Inflammatory macrophage treated with lipopolysaccharide for 4 hours (primary cell): ENCODE measurements around the gene ATP6V0D1.
A peak's percentile ranks its signal among the peaks of the same experiment; 100 is the strongest.

Source experiments
- DNase-seq: peaks from one replicate; pipeline ENCODE4 v3.0.0-alpha.2; 2020

The ATP6V0D1 gene

GRCh38 chr16:67442581-67443255 lies 38.2 kb downstream of the ATP6V0D1 start:
- no peak for DNase-seq

DNA sequence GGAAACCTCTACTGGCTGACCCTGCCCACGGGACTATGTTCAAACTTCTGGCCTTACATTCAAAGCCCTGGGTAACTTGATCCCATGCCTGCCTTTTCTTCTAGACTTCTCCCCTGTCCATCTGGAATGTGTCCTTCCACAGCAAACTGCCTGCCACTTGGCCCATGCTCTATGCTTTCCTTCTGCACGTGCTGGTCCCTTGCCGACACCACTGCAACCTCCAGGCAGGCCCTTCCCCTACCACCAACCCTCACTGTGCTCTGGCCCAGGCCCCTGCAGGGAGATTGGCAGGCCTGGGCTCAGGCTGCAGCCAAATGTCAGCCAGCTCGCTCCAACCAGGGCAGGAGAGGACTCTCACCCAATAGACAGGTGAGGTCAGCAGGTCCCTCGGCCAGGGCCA lies 39.0 kb downstream of the ATP6V0D1 start:
- no peak for DNase-seq

GRCh38 chr16:67441271-67441753 lies 39.6 kb downstream of the ATP6V0D1 start:
- no peak for DNase-seq

GRCh38 chr16:67438824-67439393 lies 42.0 kb downstream of the ATP6V0D1 start:
- DNase-seq, result no peak

DNA sequence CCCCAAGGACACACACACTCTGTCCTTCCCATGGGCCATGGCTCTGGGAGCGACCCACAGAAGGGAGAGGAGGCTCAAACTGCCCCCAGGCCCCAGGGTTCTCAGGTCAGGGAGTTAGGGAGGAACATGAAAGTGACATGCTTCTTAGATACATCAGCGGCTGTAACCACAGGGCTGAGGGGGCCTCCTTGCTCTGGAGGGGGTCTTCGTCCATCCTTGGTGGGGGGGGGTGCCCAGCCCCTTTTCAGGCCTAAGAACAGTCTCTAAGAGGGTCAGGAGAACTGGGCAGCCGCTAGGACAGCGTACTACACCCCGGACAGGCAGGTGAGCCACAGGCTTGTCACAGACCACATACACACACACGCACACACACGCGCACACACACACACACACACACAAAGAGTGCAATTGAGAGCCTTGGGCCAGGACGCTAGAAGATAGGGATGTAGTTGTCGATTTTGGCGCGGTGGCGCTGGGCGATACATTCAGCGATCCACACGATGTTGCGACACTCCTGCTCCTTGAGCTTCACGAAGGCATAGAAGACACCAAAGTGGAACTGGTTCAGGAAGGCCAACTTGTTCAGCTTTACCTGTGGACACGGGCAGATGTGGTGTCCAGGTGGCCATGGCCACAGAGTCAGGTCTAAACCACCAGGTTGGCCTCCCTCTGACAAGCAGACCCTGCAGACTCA lies 42.7 kb downstream of the ATP6V0D1 start:
- DNase-seq, result no peak

DNA sequence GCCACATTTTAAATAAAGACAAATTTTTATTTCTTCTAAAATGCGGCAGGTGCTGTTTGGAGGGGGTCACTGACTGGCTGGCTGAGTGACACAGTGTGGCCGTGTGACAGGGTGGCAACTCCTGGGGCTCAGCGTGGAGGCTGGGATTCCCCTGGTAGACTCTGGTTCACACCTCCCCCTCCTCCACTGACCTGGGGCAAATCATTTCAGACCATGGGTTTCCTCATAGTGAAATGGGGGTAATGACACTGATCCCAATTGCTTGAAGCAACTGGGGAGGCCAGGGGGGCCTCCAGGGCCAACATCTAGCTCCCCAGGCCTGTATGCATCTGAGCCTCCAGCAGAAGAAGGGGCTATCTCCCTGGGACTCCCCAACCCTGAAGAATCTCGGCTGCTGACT lies 43.4 kb downstream of the ATP6V0D1 start:
- DNase-seq, result no peak

GRCh38 chr16:67436640-67437193 lies 44.2 kb downstream of the ATP6V0D1 start:
- no peak for DNase-seq

- DNase-seq, result no peak
Observed at GRCh38 chr16:67435758-67436164, 45.2 kb downstream of the ATP6V0D1 start.

- no peak for DNase-seq
Observed at GRCh38 chr16:67433131-67433719, 47.7 kb downstream of the ATP6V0D1 start.

- DNase-seq, result no peak
Observed at GRCh38 chr16:67432506-67432890, 48.5 kb downstream of the ATP6V0D1 start.

- DNase-seq, result peak; percentile 20
Observed at GRCh38 chr16:67431775-67432505, 49.0 kb downstream of the ATP6V0D1 start.

- DNase-seq, result peak; percentile 59
Observed at GRCh38 chr16:67430977-67431774, 49.8 kb downstream of the ATP6V0D1 start, which contains the start of gene HSD11B2. TSS of gene HSD11B2 (plus strand) at chr16:67431121. CDS start at chr16:67431249, 128 bp downstream.

- no peak for DNase-seq
Observed at GRCh38 chr16:67430504-67430976, 50.4 kb downstream of the ATP6V0D1 start.

DNA sequence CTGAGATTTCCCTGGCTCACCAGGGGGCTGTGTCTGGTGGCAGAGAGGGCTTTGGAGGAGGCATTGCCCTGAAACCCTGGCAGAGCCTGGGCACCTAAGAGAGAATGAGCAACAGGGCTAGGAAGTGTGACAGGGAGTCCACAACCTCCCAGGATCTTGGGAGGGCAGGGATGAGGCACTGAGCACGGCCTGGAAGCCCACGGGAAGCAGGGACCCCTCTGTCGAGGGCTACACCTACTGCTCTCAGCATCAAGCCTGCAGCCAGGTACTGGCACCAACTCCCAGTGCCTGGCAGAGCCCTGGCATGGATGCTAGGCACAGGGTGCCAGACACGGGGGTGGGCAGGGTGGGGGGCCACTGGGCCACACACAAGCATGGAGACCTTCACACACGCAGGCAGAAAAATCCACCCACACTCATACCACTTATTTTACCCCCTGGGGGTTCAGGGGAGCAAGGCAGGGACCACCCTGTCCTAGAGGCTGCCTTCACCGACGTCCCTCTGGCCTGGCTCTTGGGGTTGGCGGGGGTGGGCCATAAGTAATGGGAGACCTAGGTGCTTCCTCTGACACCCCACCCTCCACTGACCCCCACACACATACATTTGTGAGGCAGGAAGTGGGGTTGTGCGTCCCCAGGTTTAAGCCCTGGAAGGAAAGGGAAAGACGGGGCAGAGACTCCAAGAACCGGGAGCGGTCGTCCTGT lies 51.0 kb downstream of the ATP6V0D1 start:
- no peak for DNase-seq

DNA sequence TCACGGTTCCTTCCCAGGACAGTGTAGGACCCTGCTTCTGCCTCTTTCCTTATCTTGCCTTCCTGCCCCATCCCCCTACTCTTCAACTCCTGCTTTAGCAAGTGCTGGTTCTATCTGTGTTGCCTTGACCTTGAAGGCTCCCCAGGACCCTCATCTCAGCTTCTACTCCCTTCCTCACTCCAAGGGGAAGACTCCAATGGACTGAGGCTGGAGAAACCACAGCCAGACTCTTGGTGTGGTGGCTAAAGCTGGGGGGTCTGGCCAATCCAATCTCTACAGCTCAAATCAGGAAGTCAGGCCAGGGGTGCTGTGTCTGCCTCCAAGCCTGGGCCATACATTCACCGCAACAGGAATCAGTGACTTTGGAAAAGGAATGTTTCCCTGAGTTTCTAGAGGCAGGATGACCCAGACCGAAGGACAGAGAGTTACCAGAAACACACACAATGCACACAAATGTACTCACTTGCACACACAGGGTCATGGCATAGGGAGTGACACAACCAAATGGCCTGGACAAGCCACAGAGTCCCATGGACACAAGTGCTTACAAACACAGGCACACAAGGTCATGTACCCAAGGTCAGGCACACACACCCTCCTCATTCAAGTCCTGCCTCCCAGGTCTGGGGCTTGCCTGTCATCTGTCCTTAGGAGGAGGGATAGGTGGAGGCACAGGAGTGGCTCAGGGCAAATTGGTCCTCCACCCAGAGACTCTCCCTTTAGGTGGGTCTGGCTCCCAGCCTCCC lies 51.7 kb downstream of the ATP6V0D1 start:
- DNase-seq, result no peak

DNA sequence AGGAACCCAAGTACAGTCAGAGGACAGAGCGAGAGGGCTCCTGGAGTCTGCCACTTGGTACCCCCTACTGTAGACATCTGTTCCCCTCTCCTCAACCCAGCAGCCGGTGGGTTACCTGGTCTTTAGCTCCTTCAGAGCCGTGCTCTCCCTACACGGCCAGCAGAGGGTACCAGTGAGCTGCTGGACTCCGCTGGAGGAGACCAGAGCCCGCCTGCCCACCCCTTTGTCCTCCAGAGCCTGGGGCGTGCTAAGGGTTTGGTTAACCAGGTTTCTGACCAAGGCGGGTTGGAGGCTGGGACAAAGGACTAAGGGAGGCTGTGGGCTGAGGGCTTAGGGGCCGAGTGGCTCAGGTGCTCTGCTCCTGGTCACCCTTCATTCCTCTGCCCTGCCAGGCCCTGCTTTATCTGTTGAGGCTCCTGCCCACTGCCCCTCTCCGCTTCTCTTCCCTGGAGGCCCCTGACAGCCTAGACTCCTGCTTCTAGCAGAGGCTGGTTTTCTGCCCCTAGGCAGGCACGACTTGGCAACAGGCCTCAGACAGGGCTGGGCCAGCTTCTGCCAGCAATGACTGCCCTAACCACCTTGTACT lies 52.7 kb downstream of the ATP6V0D1 start:
- DNase-seq, result peak; percentile 61

GRCh38 chr16:67426950-67427349 lies 54.0 kb downstream of the ATP6V0D1 start:
- no peak for DNase-seq

DNA sequence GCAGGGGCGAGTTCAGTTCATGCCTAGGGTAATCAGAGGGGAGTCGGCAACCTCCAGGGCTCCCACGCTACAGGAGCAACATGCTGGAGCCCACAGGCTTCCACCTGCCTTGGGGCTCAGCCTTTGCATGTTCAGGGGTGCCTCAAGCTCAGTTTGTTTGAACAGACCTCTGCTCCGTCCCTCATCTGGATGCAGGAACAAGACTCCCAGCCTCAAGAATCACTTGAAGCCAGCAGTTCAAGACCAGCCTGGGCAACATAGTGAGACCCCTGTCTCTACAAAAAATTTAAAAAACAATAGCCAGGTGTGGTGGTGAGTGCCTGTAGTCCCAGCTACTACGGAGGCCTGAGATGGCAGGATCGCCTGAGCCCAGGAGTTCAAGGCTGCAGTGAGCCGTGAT lies 54.9 kb downstream of the ATP6V0D1 start:
- no peak for DNase-seq

DNA sequence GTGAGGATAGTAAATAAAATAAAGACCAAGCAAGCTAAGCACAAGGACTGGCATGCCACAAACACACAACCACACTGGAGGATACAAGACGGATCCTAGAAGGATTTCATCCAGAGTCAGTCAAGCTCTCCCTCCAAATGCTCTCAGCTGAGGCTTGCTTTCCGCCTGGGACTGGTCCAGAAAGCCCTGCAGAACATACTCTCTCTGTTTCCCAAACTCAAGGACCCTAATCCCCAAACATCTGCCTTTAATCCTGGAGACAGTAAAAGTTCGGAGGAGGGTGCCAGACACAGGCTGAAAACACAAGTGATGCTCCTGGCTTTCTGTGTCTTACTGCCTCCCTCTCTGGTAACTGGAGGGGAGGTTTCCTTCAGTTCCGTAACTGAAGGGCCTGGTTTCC lies 55.4 kb downstream of the ATP6V0D1 start:
- DNase-seq, result no peak

DNA sequence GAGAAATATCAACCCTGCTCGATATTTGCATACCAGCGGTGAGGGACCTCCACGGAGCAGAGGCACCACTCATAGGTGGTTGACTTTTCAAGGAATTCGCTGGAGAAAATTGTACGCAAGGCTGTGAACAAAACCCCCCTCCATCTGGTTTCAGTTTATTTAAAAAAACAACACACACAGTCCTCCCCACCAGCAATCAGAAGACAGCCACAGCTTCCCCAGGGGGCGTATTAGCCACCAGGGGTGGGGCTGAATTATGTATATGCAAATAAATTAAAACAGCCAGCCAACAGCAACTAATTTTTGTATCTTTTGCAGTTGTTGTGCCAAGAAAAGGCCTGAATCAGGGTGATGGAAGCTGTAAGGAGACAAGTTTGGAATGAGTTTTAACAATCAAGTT lies 55.9 kb downstream of the ATP6V0D1 start:
- no peak for DNase-seq
